Muscle of arm (tissue), 12 donors: ENCODE results near the gene GARIN1A. TPM values are rescaled to one million over a fixed set of nuclear protein-coding genes. Genes with fewer than 3 reads are reported as not detected.

Experiments used
- DNase-seq: peaks from one replicate; pipeline ENCODE4 v3.0.0-alpha.2; 2013
- polyA plus RNA-seq, 12 donors: library from polyadenylated mRNA; unstranded; fragments of 120-200 nt; gene quantifications; one replicate each; pipeline ENCODE4 v1.2.1, GENCODE V29; 2013; ENCODE audit not compliant: insufficient read length in 12 of 12

The GARIN1A gene
- polyA plus RNA-seq, 12 donors, result 0.84 to 4.4 (median 2.0) TPM; not detected in 2

- no peak for DNase-seq
Observed at GRCh38 chr7:128714701-128715495, 42.8 kb downstream of the GARIN1A start.

GRCh38 chr7:128718967-128719642 lies 47.0 kb downstream of the GARIN1A start:
- DNase-seq, result no peak

- DNase-seq, result no peak
Observed at GRCh38 chr7:128721376-128721775, 49.3 kb downstream of the GARIN1A start.

Other genes with a start within 250 kb of the GARIN1A start
- gene HILPDA, start 216.4 kb upstream of the GARIN1A start, polyA plus RNA-seq, result 10 to 100 TPM in 11 of 12 donors, not detected in 1; 11.8 to 22.3 (median 13.5) TPM
- gene METTL2B, start 195.5 kb upstream of the GARIN1A start, polyA plus RNA-seq, result 10 to 100 TPM in 11 of 12 donors, not detected in 1; 17.9 to 31.2 (median 25.2) TPM
- gene CALU, start 67.1 kb downstream of the GARIN1A start, polyA plus RNA-seq, result 100 to 1,000 TPM; 231 to 352 (median 285) TPM
- gene OPN1SW, start 103.5 kb downstream of the GARIN1A start, polyA plus RNA-seq, result 1 to 10 TPM in 10 of 12 donors, not detected in 2; 1.4 to 3.9 (median 2.4) TPM
- gene CCDC136, start 119.7 kb downstream of the GARIN1A start, polyA plus RNA-seq, result 10 to 100 TPM in 10 of 12 donors, not detected in 2; 10.6 to 27.6 (median 19.1) TPM
- 1,000 to 10,000 TPM in 1 of 12 donors, 100 to 1,000 TPM in 11; 192 to 1,098 (median 430) TPM for gene FLNC, start 158.1 kb downstream of the GARIN1A start, polyA plus RNA-seq
- 100 to 1,000 TPM in 9 of 12 donors, 10 to 100 TPM in 2, not detected in 1; 94.5 to 144 (median 109) TPM for gene ATP6V1F, start 190.6 kb downstream of the GARIN1A start, polyA plus RNA-seq
- gene KCP, start 238.4 kb downstream of the GARIN1A start, polyA plus RNA-seq, result 1 to 10 TPM in 9 of 12 donors, under 1 TPM in 2, not detected in 1; 0.49 to 7.4 (median 1.4) TPM